ENCODE data around the gene PPM1B. TPM values are rescaled to one million over a fixed set of nuclear protein-coding genes. Genes with fewer than 3 reads are reported as not detected.
"Not testable (repeated sequence)": the region's sequence is repeated elsewhere in the genome, so short reads cannot be mapped to it uniquely, and the experiment has no call there.

Gene PPM1B
- total and polyA plus RNA-seq, 2 donors: 36.3 to 55.4 TPM

- Histone ChIP-seq H3K9me3 (ENCODE audit: control insufficient read depth in 2 of 2, insufficient read depth in 1 of 2, low read length in 1 of 2) (peaks cover 0 to 6% of the 10 kb centered on the region in 2 donors), H3K27ac (ENCODE audit: low read depth in 1 of 2, low read length in 1 of 2) (peak overlapping the region; percentile 99), H3K27me3 (ENCODE audit: control insufficient read depth in 2 of 2, insufficient read depth in 1 of 2, low read length in 1 of 2) (no peaks in the 10 kb centered on the region), H3K4me1 (ENCODE audit: control insufficient read depth in 2 of 2, insufficient read depth in 2 of 2, low read length in 2 of 2) (no peaks in the 10 kb centered on the region), H3K4me3 (ENCODE audit: low read length in 2 of 2) (peak overlapping the region; percentile 79 to 95), H3K36me3 (ENCODE audit: control insufficient read depth in 2 of 2, insufficient read depth in 2 of 2, low read length in 1 of 2) (peaks cover 0 to 4% of the 10 kb centered on the region in 2 donors)
- peak; percentile 86 to 100 (median 99) for DNase-seq (ENCODE audit: low read depth in 6 of 9, low spot score in 9 of 9)
- under 1% methylated on average over 46 of the region's 46 CpGs for WGBS
Observed at GRCh38 chr2:44167908-44168680, 581 bp upstream of the PPM1B start.

- Histone ChIP-seq H3K4me1 (ENCODE audit: control insufficient read depth in 2 of 2, insufficient read depth in 2 of 2, low read length in 2 of 2) (no peaks in the 10 kb centered on the region), H3K36me3 (ENCODE audit: control insufficient read depth in 2 of 2, insufficient read depth in 2 of 2, low read length in 1 of 2) (peaks cover 0 to 4% of the 10 kb centered on the region in 2 donors), H3K27ac (ENCODE audit: low read depth in 1 of 2, low read length in 1 of 2) (peak overlapping the region; percentile 96 to 99), H3K4me3 (ENCODE audit: low read length in 2 of 2) (peak overlapping the region; percentile 95 to 98), H3K9me3 (ENCODE audit: control insufficient read depth in 2 of 2, insufficient read depth in 1 of 2, low read length in 1 of 2) (peaks cover 0 to 4% of the 10 kb centered on the region in 2 donors), H3K27me3 (ENCODE audit: control insufficient read depth in 2 of 2, insufficient read depth in 1 of 2, low read length in 1 of 2) (no peaks in the 10 kb centered on the region)
- peak in 8 of 9 donors; percentile 44 to 83 (median 54) for DNase-seq (ENCODE audit: low read depth in 6 of 9, low spot score in 9 of 9)
- WGBS: under 1% methylated on average over 54 of the region's 54 CpGs
Observed at GRCh38 chr2:44169155-44169898, 652 bp downstream of the PPM1B start.

GRCh38 chr2:44170311-44170717, 1.6 kb downstream of the PPM1B start:
- H3K4me3 ChIP-seq (ENCODE audit: low read length in 2 of 2): peak overlapping the region; percentile 95 to 98
- no peak overlapping the region for H3K27ac ChIP-seq (ENCODE audit: low read depth in 1 of 2, low read length in 1 of 2)
- WGBS: 3% methylated on average over 3 of the region's 3 CpGs
- peak in 1 of 9 donors; percentile 23 for DNase-seq (ENCODE audit: low read depth in 6 of 9, low spot score in 9 of 9)
- no peaks in the 10 kb centered on the region for H3K9me3 ChIP-seq (ENCODE audit: control insufficient read depth in 2 of 2, insufficient read depth in 1 of 2, low read length in 1 of 2)
- no peaks in the 10 kb centered on the region for H3K27me3 ChIP-seq (ENCODE audit: control insufficient read depth in 2 of 2, insufficient read depth in 1 of 2, low read length in 1 of 2)
- no peaks in the 10 kb centered on the region for H3K4me1 ChIP-seq (ENCODE audit: control insufficient read depth in 2 of 2, insufficient read depth in 2 of 2, low read length in 2 of 2)
- H3K36me3 ChIP-seq (ENCODE audit: control insufficient read depth in 2 of 2, insufficient read depth in 2 of 2, low read length in 1 of 2): peaks cover 0 to 4% of the 10 kb centered on the region in 2 donors

- no peak for DNase-seq (ENCODE audit: low read depth in 6 of 9, low spot score in 9 of 9)
- Histone ChIP-seq H3K4me1 (ENCODE audit: control insufficient read depth in 2 of 2, insufficient read depth in 2 of 2, low read length in 2 of 2) (peaks cover 0 to 2% of the 10 kb centered on the region in 2 donors), H3K36me3 (ENCODE audit: control insufficient read depth in 2 of 2, insufficient read depth in 2 of 2, low read length in 1 of 2) (peaks cover 0 to 4% of the 10 kb centered on the region in 2 donors), H3K9me3 (ENCODE audit: control insufficient read depth in 2 of 2, insufficient read depth in 1 of 2, low read length in 1 of 2) (no peaks in the 10 kb centered on the region), H3K4me3 (ENCODE audit: low read length in 2 of 2) (peak overlapping the region in 1 of 2 donors; percentile 18), H3K27me3 (ENCODE audit: control insufficient read depth in 2 of 2, insufficient read depth in 1 of 2, low read length in 1 of 2) (no peaks in the 10 kb centered on the region), H3K27ac (ENCODE audit: low read depth in 1 of 2, low read length in 1 of 2) (no peak overlapping the region)
- 57% methylated on average over 2 of the region's 2 CpGs for WGBS
Observed at GRCh38 chr2:44171018-44171417, 2.3 kb downstream of the PPM1B start.

- not testable (repeated sequence) for H3K36me3 ChIP-seq (ENCODE audit: control insufficient read depth in 2 of 2, insufficient read depth in 2 of 2, low read length in 1 of 2); H3K4me1 ChIP-seq (ENCODE audit: control insufficient read depth in 2 of 2, insufficient read depth in 2 of 2, low read length in 2 of 2); H3K27ac ChIP-seq (ENCODE audit: low read depth in 1 of 2, low read length in 1 of 2); DNase-seq (ENCODE audit: low read depth in 6 of 9, low spot score in 9 of 9); H3K9me3 ChIP-seq (ENCODE audit: control insufficient read depth in 2 of 2, insufficient read depth in 1 of 2, low read length in 1 of 2); H3K4me3 ChIP-seq (ENCODE audit: low read length in 2 of 2); H3K27me3 ChIP-seq (ENCODE audit: control insufficient read depth in 2 of 2, insufficient read depth in 1 of 2, low read length in 1 of 2)
- 93% methylated on average over 8 of the region's 8 CpGs for WGBS
Observed at GRCh38 chr2:44171442-44171841, 2.8 kb downstream of the PPM1B start.

GRCh38 chr2:44172576-44172975, 3.9 kb downstream of the PPM1B start:
- 98% methylated on average over 4 of the region's 4 CpGs for WGBS
- Histone ChIP-seq H3K36me3 (ENCODE audit: control insufficient read depth in 2 of 2, insufficient read depth in 2 of 2, low read length in 1 of 2) (peaks cover 0 to 4% of the 10 kb centered on the region in 2 donors), H3K27ac (ENCODE audit: low read depth in 1 of 2, low read length in 1 of 2) (no peak overlapping the region), H3K27me3 (ENCODE audit: control insufficient read depth in 2 of 2, insufficient read depth in 1 of 2, low read length in 1 of 2) (no peaks in the 10 kb centered on the region), H3K4me3 (ENCODE audit: low read length in 2 of 2) (no peak overlapping the region), H3K4me1 (ENCODE audit: control insufficient read depth in 2 of 2, insufficient read depth in 2 of 2, low read length in 2 of 2) (peaks cover 0 to 2% of the 10 kb centered on the region in 2 donors), H3K9me3 (ENCODE audit: control insufficient read depth in 2 of 2, insufficient read depth in 1 of 2, low read length in 1 of 2) (no peaks in the 10 kb centered on the region)
- DNase-seq (ENCODE audit: low read depth in 6 of 9, low spot score in 9 of 9): no peak

GRCh38 chr2:44178950-44179349, 10.3 kb downstream of the PPM1B start:
- peaks cover 3 to 8% of the 10 kb centered on the region in 2 donors for H3K4me1 ChIP-seq (ENCODE audit: control insufficient read depth in 2 of 2, insufficient read depth in 2 of 2, low read length in 2 of 2)
- H3K27me3 ChIP-seq (ENCODE audit: control insufficient read depth in 2 of 2, insufficient read depth in 1 of 2, low read length in 1 of 2): no peaks in the 10 kb centered on the region

GRCh38 chr2:44181648-44182047, 13.0 kb downstream of the PPM1B start:
- H3K36me3 ChIP-seq (ENCODE audit: control insufficient read depth in 2 of 2, insufficient read depth in 2 of 2, low read length in 1 of 2): peaks cover 8 to 9% of the 10 kb centered on the region in 2 donors
- H3K4me3 ChIP-seq (ENCODE audit: low read length in 2 of 2): no peak overlapping the region
- no peaks in the 10 kb centered on the region for H3K9me3 ChIP-seq (ENCODE audit: control insufficient read depth in 2 of 2, insufficient read depth in 1 of 2, low read length in 1 of 2)
- H3K27me3 ChIP-seq (ENCODE audit: control insufficient read depth in 2 of 2, insufficient read depth in 1 of 2, low read length in 1 of 2): no peaks in the 10 kb centered on the region
- H3K27ac ChIP-seq (ENCODE audit: low read depth in 1 of 2, low read length in 1 of 2): no peak overlapping the region
- 92% methylated on average over 2 of the region's 2 CpGs for WGBS
- H3K4me1 ChIP-seq (ENCODE audit: control insufficient read depth in 2 of 2, insufficient read depth in 2 of 2, low read length in 2 of 2): peaks cover 3 to 9% of the 10 kb centered on the region in 2 donors
- DNase-seq (ENCODE audit: low read depth in 6 of 9, low spot score in 9 of 9): no peak

More at GRCh38 chr2:44178950-44179349, 10.3 kb downstream of the PPM1B start:
- Histone ChIP-seq H3K27ac (ENCODE audit: low read depth in 1 of 2, low read length in 1 of 2) (no peak overlapping the region), H3K36me3 (ENCODE audit: control insufficient read depth in 2 of 2, insufficient read depth in 2 of 2, low read length in 1 of 2) (peaks cover 8 to 9% of the 10 kb centered on the region in 2 donors), H3K4me3 (ENCODE audit: low read length in 2 of 2) (no peak overlapping the region), H3K9me3 (ENCODE audit: control insufficient read depth in 2 of 2, insufficient read depth in 1 of 2, low read length in 1 of 2) (no peaks in the 10 kb centered on the region)
- DNase-seq (ENCODE audit: low read depth in 6 of 9, low spot score in 9 of 9): no peak

- WGBS: 41% methylated on average over 3 of the region's 3 CpGs
- peaks cover 4 to 5% of the 10 kb centered on the region in 2 donors for H3K36me3 ChIP-seq (ENCODE audit: control insufficient read depth in 2 of 2, insufficient read depth in 2 of 2, low read length in 1 of 2)
- peak in 2 of 9 donors; percentile 24 to 54 for DNase-seq (ENCODE audit: low read depth in 6 of 9, low spot score in 9 of 9)
- peak overlapping the region in 1 of 2 donors; percentile 32 for H3K27ac ChIP-seq (ENCODE audit: low read depth in 1 of 2, low read length in 1 of 2)
- no peaks in the 10 kb centered on the region for H3K27me3 ChIP-seq (ENCODE audit: control insufficient read depth in 2 of 2, insufficient read depth in 1 of 2, low read length in 1 of 2)
- H3K4me3 ChIP-seq (ENCODE audit: low read length in 2 of 2): no peak overlapping the region
- no peaks in the 10 kb centered on the region for H3K9me3 ChIP-seq (ENCODE audit: control insufficient read depth in 2 of 2, insufficient read depth in 1 of 2, low read length in 1 of 2)
- H3K4me1 ChIP-seq (ENCODE audit: control insufficient read depth in 2 of 2, insufficient read depth in 2 of 2, low read length in 2 of 2): peaks cover 3 to 9% of the 10 kb centered on the region in 2 donors
Observed at GRCh38 chr2:44184106-44184505, 15.4 kb downstream of the PPM1B start.
